Endothelial cell (in vitro differentiated cells): ENCODE results near the gene COL15A1. TPM values are rescaled to one million over a fixed set of nuclear protein-coding genes. Genes with fewer than 3 reads are reported as not detected.

ENCODE experiments used
- DNase-seq: peaks from one replicate; pipeline ENCODE4 v3.0.0; 2021; ENCODE audit warnings: low spot score
- H3K27ac Mint-ChIP-seq: one replicate; pipeline ENCODE4 v1.8.0; 2021; ENCODE audit warnings: mixed read lengths, inconsistent platforms; ENCODE audit not compliant: unreplicated experiment
- H3K27me3 Mint-ChIP-seq: one replicate; pipeline ENCODE4 v1.8.0; 2021; ENCODE audit warnings: mild to moderate bottlenecking, moderate library complexity, mixed read lengths, inconsistent platforms; ENCODE audit not compliant: unreplicated experiment
- H3K36me3 Mint-ChIP-seq: one replicate; pipeline ENCODE4 v1.8.0; 2021; ENCODE audit warnings: mild to moderate bottlenecking, low read depth, mixed read lengths, inconsistent platforms; ENCODE audit not compliant: unreplicated experiment
- H3K4me1 Mint-ChIP-seq: one replicate; pipeline ENCODE4 v1.8.0; 2021; ENCODE audit warnings: mild to moderate bottlenecking, mixed read lengths, inconsistent platforms; ENCODE audit not compliant: unreplicated experiment
- H3K4me3 Mint-ChIP-seq: one replicate; pipeline ENCODE4 v1.8.0; 2021; ENCODE audit warnings: mild to moderate bottlenecking, mixed read lengths, inconsistent platforms; ENCODE audit not compliant: unreplicated experiment
- H3K9me3 Mint-ChIP-seq: one replicate; pipeline ENCODE4 v1.8.0; 2021; ENCODE audit warnings: mixed read lengths, inconsistent platforms; ENCODE audit not compliant: unreplicated experiment
- total RNA-seq: library from RNA; stranded (reverse); fragmentation: NEBNext Ultra II Directional; extraction: Animal tissue kit (Norgen Biotek cat#: 25700); gene quantifications from one replicate; pipeline ENCODE4 v1.2.1, GENCODE V29; 2021; ENCODE audit not compliant: unreplicated experiment
- TF ChIP-seq, protein P1 (sequence below): fragments of 200-600 bp; sonication (generic); IDR thresholded peaks from one replicate; pipeline ENCODE4 v1.5.0; 2021; ENCODE audit warnings: antibody characterized with exemption; ENCODE audit not compliant: unreplicated experiment

The COL15A1 gene
- total RNA-seq, 1 donor from 2014 or later = 24.0 TPM

DNA sequence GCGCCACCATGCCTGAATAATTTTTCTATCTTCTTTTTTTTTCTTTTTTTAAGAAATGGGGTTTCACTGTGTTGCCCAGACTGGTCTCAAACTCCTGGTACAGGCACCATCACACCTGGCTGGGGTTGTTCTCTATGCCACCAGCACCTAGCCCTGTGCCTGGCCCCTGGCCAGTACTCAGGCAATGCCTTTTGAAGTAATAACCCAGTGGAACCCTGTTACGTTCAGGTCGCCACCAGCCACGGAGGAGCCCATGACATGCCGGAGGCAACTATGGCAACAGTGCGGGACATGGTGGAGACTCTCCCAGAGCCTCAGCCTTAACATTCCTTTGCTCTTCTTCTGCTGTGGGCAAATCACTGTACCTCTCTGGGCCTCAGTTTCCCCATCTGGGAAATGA is 14.1 kb downstream of the COL15A1 start:
- TF ChIP-seq, protein P1, sequence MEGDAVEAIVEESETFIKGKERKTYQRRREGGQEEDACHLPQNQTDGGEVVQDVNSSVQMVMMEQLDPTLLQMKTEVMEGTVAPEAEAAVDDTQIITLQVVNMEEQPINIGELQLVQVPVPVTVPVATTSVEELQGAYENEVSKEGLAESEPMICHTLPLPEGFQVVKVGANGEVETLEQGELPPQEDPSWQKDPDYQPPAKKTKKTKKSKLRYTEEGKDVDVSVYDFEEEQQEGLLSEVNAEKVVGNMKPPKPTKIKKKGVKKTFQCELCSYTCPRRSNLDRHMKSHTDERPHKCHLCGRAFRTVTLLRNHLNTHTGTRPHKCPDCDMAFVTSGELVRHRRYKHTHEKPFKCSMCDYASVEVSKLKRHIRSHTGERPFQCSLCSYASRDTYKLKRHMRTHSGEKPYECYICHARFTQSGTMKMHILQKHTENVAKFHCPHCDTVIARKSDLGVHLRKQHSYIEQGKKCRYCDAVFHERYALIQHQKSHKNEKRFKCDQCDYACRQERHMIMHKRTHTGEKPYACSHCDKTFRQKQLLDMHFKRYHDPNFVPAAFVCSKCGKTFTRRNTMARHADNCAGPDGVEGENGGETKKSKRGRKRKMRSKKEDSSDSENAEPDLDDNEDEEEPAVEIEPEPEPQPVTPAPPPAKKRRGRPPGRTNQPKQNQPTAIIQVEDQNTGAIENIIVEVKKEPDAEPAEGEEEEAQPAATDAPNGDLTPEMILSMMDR = no peak
- no peak for DNase-seq
- no peak overlapping the region for H3K27ac Mint-ChIP-seq
- H3K9me3 Mint-ChIP-seq = peaks cover 8% of the 10 kb centered on the region
- H3K4me1 Mint-ChIP-seq = peaks cover 12% of the 10 kb centered on the region
- peaks cover 4% of the 10 kb centered on the region for H3K27me3 Mint-ChIP-seq
- H3K36me3 Mint-ChIP-seq = peaks cover 22% of the 10 kb centered on the region
- H3K4me3 Mint-ChIP-seq = peak overlapping the region; percentile 37

DNA sequence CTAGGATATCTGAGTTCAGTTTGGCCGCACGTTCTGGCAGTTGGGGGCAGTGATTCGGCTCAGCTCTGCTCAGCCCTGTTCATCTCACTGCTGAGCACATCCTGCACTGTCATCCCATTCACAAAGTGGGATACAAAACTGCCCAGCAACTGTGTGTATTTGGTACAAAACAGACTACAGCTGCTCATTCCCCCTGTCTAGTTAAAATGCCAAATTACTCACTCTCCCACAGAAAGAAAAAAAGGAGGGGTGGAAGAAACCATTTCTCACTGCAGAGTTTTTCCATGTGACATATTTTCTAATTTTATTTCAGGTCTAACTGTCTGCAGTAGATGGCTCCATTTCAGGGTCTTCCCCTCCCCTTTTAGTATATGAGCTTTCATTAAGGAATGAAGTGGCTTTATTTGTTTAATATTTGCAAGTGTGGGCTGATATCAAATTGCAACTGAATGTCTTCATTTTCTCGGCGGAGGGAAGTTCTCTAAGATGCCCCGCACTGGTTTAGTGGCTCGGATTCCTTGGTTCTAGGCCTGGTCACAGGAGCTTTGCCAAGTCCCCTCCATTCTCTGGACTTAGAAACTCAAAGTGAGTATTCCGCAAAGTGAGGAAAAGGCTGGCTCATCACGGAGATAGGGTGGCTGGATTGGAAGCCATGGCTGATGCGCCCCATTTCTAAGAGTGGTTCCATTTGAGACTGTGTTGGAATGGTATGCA is 14.7 kb downstream of the COL15A1 start:
- peak overlapping the region; percentile 37 for H3K4me3 Mint-ChIP-seq
- H3K4me1 Mint-ChIP-seq = peaks cover 6% of the 10 kb centered on the region
- no peak for DNase-seq
- H3K36me3 Mint-ChIP-seq = peaks cover 22% of the 10 kb centered on the region
- no peak overlapping the region for H3K27ac Mint-ChIP-seq
- H3K9me3 Mint-ChIP-seq = peaks cover 8% of the 10 kb centered on the region
- TF ChIP-seq, protein P1 = no peak
- H3K27me3 Mint-ChIP-seq = peaks cover 1% of the 10 kb centered on the region

DNA sequence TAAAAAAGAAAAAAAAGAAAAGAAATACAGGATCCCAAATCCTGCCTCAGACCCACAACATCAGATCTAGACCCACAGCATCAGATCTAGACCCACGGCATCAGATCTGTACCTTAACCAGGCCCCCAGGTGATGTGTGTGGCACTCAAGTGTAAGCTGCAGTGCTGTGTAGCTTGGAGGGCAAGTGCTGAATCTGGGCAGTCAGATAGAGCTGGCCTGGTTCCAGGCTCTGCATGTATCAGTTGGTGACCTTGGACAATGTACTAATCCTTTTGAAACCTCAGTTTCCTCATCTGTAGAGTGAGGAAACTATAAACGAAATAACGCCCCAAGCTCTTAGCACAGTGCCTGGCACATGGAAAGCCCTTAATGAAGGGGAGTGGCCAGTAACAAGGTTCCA is 16.7 kb downstream of the COL15A1 start:
- Mint-ChIP-seq H3K36me3 (peaks cover 22% of the 10 kb centered on the region), H3K4me3 (no peak overlapping the region), H3K4me1 (no peaks in the 10 kb centered on the region), H3K27me3 (peaks cover under 1% of the 10 kb centered on the region), H3K9me3 (peaks cover 8% of the 10 kb centered on the region), H3K27ac (no peak overlapping the region)
- DNase-seq = no peak
- TF ChIP-seq, protein P1 = no peak

DNA sequence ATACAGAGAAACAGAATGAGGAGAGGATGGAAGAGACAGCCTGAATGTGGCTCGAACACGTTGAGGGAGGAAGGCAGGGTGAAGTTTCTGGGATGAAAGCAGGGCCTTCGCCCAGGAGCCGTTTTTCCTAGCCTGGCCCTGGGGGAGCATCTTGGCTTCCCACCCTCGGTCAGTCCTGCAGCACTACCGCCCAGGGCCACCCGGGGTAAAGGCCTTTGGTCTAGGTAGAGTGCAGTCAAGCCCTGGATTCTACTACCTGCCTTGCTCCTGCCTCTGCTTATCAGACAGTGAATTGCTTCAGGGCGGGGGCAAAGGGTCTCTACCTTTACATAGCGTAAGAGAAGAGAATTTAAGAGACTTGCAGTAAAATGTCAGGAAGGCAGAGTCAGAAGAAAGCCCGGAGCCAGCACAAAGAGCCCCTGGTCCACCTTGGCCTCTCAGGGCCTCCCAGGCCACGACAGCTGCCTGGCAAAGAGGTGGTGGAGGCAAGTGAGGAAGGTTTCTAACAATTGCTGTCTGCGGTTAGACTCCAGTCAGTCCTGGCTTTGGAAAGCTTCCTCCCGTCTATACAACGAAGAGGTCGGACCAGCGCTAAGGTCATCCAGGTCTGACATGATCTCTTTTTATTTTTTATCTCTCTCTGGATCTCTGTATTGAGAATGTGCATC is 17.9 kb downstream of the COL15A1 start:
- Mint-ChIP-seq H3K27ac (no peak overlapping the region), H3K36me3 (peaks cover 18% of the 10 kb centered on the region), H3K27me3 (peaks cover 2% of the 10 kb centered on the region), H3K4me3 (no peak overlapping the region), H3K9me3 (peaks cover 5% of the 10 kb centered on the region), H3K4me1 (no peaks in the 10 kb centered on the region)
- TF ChIP-seq, protein P1 = no peak
- DNase-seq = no peak

DNA sequence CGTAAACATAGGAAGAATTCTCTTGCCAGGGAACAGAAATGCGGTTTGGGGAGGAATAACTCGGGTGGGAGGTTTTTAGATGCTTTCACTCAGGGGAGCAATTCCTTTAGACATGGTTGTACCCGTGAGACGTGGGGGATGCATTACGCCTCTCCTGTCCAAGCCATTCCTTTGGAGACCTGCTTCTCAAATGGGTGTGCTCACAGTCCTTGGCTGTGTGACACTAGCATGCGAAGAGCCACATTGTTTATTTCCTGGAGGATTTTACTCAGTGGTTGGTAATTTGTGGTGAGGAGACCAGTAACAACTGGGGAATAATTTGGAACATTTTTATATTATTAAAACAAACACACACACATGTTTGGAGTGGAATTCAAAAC is 18.5 kb downstream of the COL15A1 start:
- no peak overlapping the region for H3K4me3 Mint-ChIP-seq
- TF ChIP-seq, protein P1 = no peak
- DNase-seq = no peak
- no peak overlapping the region for H3K27ac Mint-ChIP-seq
- H3K36me3 Mint-ChIP-seq = peaks cover 13% of the 10 kb centered on the region
- H3K9me3 Mint-ChIP-seq = no peaks in the 10 kb centered on the region
- no peaks in the 10 kb centered on the region for H3K4me1 Mint-ChIP-seq
- H3K27me3 Mint-ChIP-seq = peaks cover 2% of the 10 kb centered on the region
